Upper lobe of left lung (tissue), 4 donors: ENCODE data around the gene RSBN1L.

ENCODE experiments used
- CTCF ChIP-seq, 6 experiments: fragments of 450-650 bp in 4 of 6; fragments of 200-600 bp in 2 of 6; sonication (generic) in 2 of 6; IDR thresholded peaks; one replicate each; pipeline ENCODE4 v1.5.1; 2016 to 2019; ENCODE audit warnings: antibody characterized with exemption in 6 of 6
- EP300 ChIP-seq, 4 donors: sonication (generic); formaldehyde crosslinking; IDR thresholded peaks; one replicate each; pipeline ENCODE4 v1.5.1; 2017; ENCODE audit warnings: antibody characterized with exemption in 4 of 4, control low read depth in 2 of 4
- POLR2A ChIP-seq, 4 donors: fragments of 450-650 bp; IDR thresholded peaks; one replicate each; pipeline ENCODE4 v1.5.1; 2016 to 2017; ENCODE audit warnings: antibody characterized with exemption in 4 of 4, mild to moderate bottlenecking in 2 of 4

GRCh38 chr7:77800158-77800557 lies 103.9 kb downstream of the RSBN1L start:
- TF ChIP-seq CTCF (IDR thresholded peaks at IDR 0.05) = no peak
- no peak for TF ChIP-seq POLR2A (IDR thresholded peaks at IDR 0.05)
- no peak for TF ChIP-seq EP300 (IDR thresholded peaks at IDR 0.05)
